ENCODE data around the gene FDXR.

FDXR gene

GRCh38 chr17:74836191-74836590 is 36.6 kb downstream of the FDXR start:
- H3K27ac ChIP-seq: no peak overlapping the region
- peaks cover 49% of the 10 kb centered on the region for H3K36me3 ChIP-seq
- no peak overlapping the region for H3K4me3 ChIP-seq (ENCODE audit: low read depth in 1 of 2, low read length in 1 of 2)
- H3K4me1 ChIP-seq (ENCODE audit: control insufficient read depth in 1 of 2, insufficient read depth in 1 of 2, low read depth in 1 of 2, low read length in 1 of 2): peaks cover 5 to 9% of the 10 kb centered on the region in 2 experiments
- H3K27me3 ChIP-seq: peaks cover 8% of the 10 kb centered on the region
- no peak for TF ChIP-seq CTCF (IDR thresholded peaks at IDR 0.05)
- no peaks in the 10 kb centered on the region for H3K9me3 ChIP-seq

GRCh38 chr17:74833501-74834377 is 39.1 kb downstream of the FDXR start:
- Histone ChIP-seq H3K27me3 (no peaks in the 10 kb centered on the region), H3K4me3 (ENCODE audit: low read depth in 1 of 2, low read length in 1 of 2) (no peak overlapping the region), H3K9me3 (no peaks in the 10 kb centered on the region), H3K27ac (no peak overlapping the region), H3K4me1 (ENCODE audit: control insufficient read depth in 1 of 2, insufficient read depth in 1 of 2, low read depth in 1 of 2, low read length in 1 of 2) (peaks cover 5 to 9% of the 10 kb centered on the region in 2 experiments), H3K36me3 (peaks cover 65% of the 10 kb centered on the region)
- no peak for TF ChIP-seq CTCF (IDR thresholded peaks at IDR 0.05)

GRCh38 chr17:74832421-74832820 is 40.4 kb downstream of the FDXR start:
- TF ChIP-seq CTCF (IDR thresholded peaks at IDR 0.05): no peak
- H3K27me3 ChIP-seq: no peaks in the 10 kb centered on the region
- H3K27ac ChIP-seq: no peak overlapping the region
- H3K36me3 ChIP-seq: peaks cover 64% of the 10 kb centered on the region
- H3K4me1 ChIP-seq (ENCODE audit: control insufficient read depth in 1 of 2, insufficient read depth in 1 of 2, low read depth in 1 of 2, low read length in 1 of 2): peaks cover 5 to 9% of the 10 kb centered on the region in 2 experiments
- no peaks in the 10 kb centered on the region for H3K9me3 ChIP-seq
- H3K4me3 ChIP-seq (ENCODE audit: low read depth in 1 of 2, low read length in 1 of 2): no peak overlapping the region

- H3K36me3 ChIP-seq: peaks cover 60% of the 10 kb centered on the region
- no peak for TF ChIP-seq CTCF (IDR thresholded peaks at IDR 0.05)
- H3K27me3 ChIP-seq: no peaks in the 10 kb centered on the region
- no peak overlapping the region for H3K27ac ChIP-seq
- H3K9me3 ChIP-seq: no peaks in the 10 kb centered on the region
- peaks cover 5 to 9% of the 10 kb centered on the region in 2 experiments for H3K4me1 ChIP-seq (ENCODE audit: control insufficient read depth in 1 of 2, insufficient read depth in 1 of 2, low read depth in 1 of 2, low read length in 1 of 2)
- no peak overlapping the region for H3K4me3 ChIP-seq (ENCODE audit: low read depth in 1 of 2, low read length in 1 of 2)
Measured at GRCh38 chr17:74831444-74832146, 41.2 kb downstream of the FDXR start.

- no peak for TF ChIP-seq CTCF (IDR thresholded peaks at IDR 0.05)
- peaks cover 60% of the 10 kb centered on the region for H3K36me3 ChIP-seq
- H3K4me1 ChIP-seq (ENCODE audit: control insufficient read depth in 1 of 2, insufficient read depth in 1 of 2, low read depth in 1 of 2, low read length in 1 of 2): peaks cover 5 to 9% of the 10 kb centered on the region in 2 experiments
- no peaks in the 10 kb centered on the region for H3K27me3 ChIP-seq
- no peak overlapping the region for H3K4me3 ChIP-seq (ENCODE audit: low read depth in 1 of 2, low read length in 1 of 2)
- H3K9me3 ChIP-seq: no peaks in the 10 kb centered on the region
- H3K27ac ChIP-seq: no peak overlapping the region
Measured at GRCh38 chr17:74830861-74831260, 41.9 kb downstream of the FDXR start.
